Upper lobe of left lung (tissue), 6 donors: ENCODE data around the gene DLGAP1. TPM values are rescaled to one million over a fixed set of nuclear protein-coding genes. Genes with fewer than 3 reads are reported as not detected.

Source experiments
- ATAC-seq, 2 donors: fragments of 200-7000 bp; cut with Tn5 transposase; one replicate each; pipeline ENCODE4 v1.9.1; 2022; ENCODE audit warnings: mild to moderate bottlenecking in 2 of 2, moderate library complexity in 2 of 2; ENCODE audit not compliant: low FRiP score in 2 of 2
- DNase-seq, 2 donors: peaks; one replicate each; pipeline ENCODE4 v3.0.0-alpha.2; 2019 to 2020
- H3K27ac ChIP-seq, 4 donors: fragments of 200-600 bp; sonication (generic); one replicate each; pipeline ENCODE4 v1.5.1; 2016 to 2019
- H3K27me3 ChIP-seq, 4 donors: fragments of 200-600 bp; sonication (generic); one replicate each; pipeline ENCODE4 v1.5.1; 2017 to 2019
- H3K36me3 ChIP-seq, 4 donors: fragments of 200-600 bp; sonication (generic); one replicate each; pipeline ENCODE4 v1.5.1; 2016 to 2019
- H3K4me1 ChIP-seq, 4 donors: fragments of 200-600 bp; sonication (generic); one replicate each; pipeline ENCODE4 v1.5.1; 2018 to 2019
- H3K4me3 ChIP-seq, 4 donors: fragments of 200-600 bp; sonication (generic); one replicate each; pipeline ENCODE4 v1.5.1; 2017 to 2019; ENCODE audit warnings: mild to moderate bottlenecking in 2 of 4, moderate library complexity in 1 of 4
- H3K9me3 ChIP-seq, 4 donors: fragments of 200-600 bp; sonication (generic); one replicate each; pipeline ENCODE4 v1.5.1; 2018 to 2019
- EP300 ChIP-seq, 4 donors: sonication (generic); formaldehyde crosslinking; IDR thresholded peaks; one replicate each; pipeline ENCODE4 v1.5.1; 2017; ENCODE audit warnings: antibody characterized with exemption in 4 of 4, control low read depth in 2 of 4
- POLR2A ChIP-seq, 4 donors: fragments of 450-650 bp; IDR thresholded peaks; one replicate each; pipeline ENCODE4 v1.5.1; 2016 to 2017; ENCODE audit warnings: antibody characterized with exemption in 4 of 4, mild to moderate bottlenecking in 2 of 4
- POLR2AphosphoS5 ChIP-seq, 2 donors: sonication (generic); formaldehyde crosslinking; IDR thresholded peaks; one replicate each; pipeline ENCODE4 v1.5.1; 2017; ENCODE audit warnings: antibody characterized with exemption in 2 of 2
- WGBS, 2 donors: methylation state at CpG; one replicate each; pipeline ENCODE4 v1.1.5; 2017 to 2018; 5-methylcytosine and 5-hydroxymethylcytosine counted together
- total RNA-seq, 6 donors: library from RNA; depleted of rRNA in 4 of 6; stranded (reverse); fragments of >200 nt in 4 of 6; gene quantifications; one replicate each; pipeline versions ENCODE4 v1.1.0 to v1.2.1, GENCODE V29; 2016 to 2021
- TF ChIP-seq, protein P1 (sequence below), 6 experiments: fragments of 450-650 bp in 4 of 6; fragments of 200-600 bp in 2 of 6; sonication (generic) in 2 of 6; IDR thresholded peaks; one replicate each; pipeline ENCODE4 v1.5.1; 2016 to 2019; ENCODE audit warnings: antibody characterized with exemption in 6 of 6
- donor health status: DM: no; HTN: no; CAD: no; lungs with moderate emphysema.
- donor health status: DM: no; HTN: yes; CAD: no; lungs with severe emphysema.

Gene DLGAP1
- total RNA-seq, 6 donors from 2014 or later: 2.1 to 4.6 (median 3.6) TPM

DNA sequence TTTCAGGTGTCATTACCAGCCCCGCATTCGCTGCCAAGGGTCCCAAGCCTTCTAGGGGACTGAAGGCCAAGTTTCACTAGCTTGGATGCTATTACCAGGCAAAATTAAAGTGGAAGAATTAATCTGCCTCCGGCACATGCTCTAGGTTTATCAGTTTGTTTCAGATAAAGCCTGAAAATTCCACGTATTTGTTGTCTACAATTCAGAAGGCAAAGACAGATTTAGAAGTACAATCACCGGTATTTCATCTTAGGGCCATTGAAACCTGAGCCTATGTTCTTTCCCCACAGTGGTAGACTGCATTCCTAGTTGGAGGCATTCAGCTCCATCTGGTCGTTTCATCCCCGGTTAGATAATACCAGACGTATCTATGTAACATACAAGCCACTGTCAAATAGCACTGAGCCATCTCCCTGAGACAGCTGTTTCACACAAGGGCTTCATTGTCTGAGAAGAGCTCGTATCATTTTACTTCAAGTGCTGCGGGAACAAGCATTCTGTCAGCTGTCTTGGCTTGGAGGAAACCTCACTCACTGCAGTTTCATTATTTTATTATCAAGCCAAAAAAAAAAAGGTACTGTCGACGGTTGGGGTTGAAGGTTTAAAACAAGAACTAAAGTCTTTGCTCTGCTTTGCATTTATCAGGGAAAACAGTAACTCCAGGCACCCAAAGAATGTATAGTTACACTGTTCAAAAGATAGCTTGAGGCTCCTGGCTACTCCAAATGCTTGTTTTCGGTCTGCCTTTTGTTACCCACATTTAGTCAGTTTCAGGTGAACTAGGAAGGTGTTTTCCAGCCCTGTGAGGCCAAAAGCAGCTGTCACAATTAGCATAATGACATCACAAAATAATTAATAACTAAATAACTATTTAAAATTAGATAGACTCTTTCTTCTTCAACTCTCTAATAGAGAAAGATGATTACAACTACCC is 928.4 kb downstream of the DLGAP1 start:
- H3K9me3 ChIP-seq: peaks cover 0 to 8% (median 2%) of the 10 kb centered on the region in 4 donors
- H3K4me3 ChIP-seq: no peak overlapping the region
- no peaks in the 10 kb centered on the region for H3K36me3 ChIP-seq
- H3K27me3 ChIP-seq: no peaks in the 10 kb centered on the region
- H3K4me1 ChIP-seq: peaks cover 0 to 4% (median 0%) of the 10 kb centered on the region in 4 donors
- no peak for ATAC-seq
- 72 to 74% methylated on average over 13 of the region's 13 CpGs for WGBS, 2 donors
- no peak for DNase-seq
- TF ChIP-seq EP300 (IDR thresholded peaks at IDR 0.05): no peak
- no peak overlapping the region for H3K27ac ChIP-seq

DNA sequence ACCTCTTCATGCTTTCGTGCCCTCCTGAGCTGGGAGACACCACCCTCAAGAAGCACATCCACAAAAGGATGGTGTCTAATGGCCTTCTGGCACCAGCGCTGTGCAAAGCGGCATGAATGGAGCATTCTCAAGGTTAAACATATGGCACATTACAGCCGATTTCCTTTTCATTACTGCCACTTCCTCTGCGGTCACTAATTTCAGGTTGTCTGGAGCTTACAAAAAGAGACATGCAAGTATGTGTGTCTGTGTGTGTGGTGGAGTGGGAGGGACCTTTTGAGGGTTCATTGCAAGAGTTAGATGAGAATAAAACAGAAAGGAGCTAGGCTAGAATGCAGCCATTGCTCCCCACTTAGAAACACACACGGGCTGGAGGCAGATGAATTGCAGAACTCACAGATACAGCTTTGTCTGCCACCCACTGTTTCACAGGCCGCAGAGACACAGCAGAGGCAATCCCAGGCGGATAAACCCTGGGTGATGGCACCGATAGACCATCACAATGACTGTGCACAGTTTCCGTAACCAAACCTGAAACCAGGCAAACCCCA is 929.2 kb downstream of the DLGAP1 start:
- Histone ChIP-seq H3K27ac (no peak overlapping the region), H3K36me3 (no peaks in the 10 kb centered on the region), H3K27me3 (no peaks in the 10 kb centered on the region), H3K4me1 (peaks cover 0 to 4% (median 0%) of the 10 kb centered on the region in 4 donors), H3K4me3 (no peak overlapping the region), H3K9me3 (peaks cover 0 to 8% (median 2%) of the 10 kb centered on the region in 4 donors)
- 60 to 75% methylated on average over 10 of the region's 10 CpGs for WGBS, 2 donors
- no peak for TF ChIP-seq POLR2A (IDR thresholded peaks at IDR 0.05)
- no peak for DNase-seq
- peak; percentile 14 to 27 for ATAC-seq

DNA sequence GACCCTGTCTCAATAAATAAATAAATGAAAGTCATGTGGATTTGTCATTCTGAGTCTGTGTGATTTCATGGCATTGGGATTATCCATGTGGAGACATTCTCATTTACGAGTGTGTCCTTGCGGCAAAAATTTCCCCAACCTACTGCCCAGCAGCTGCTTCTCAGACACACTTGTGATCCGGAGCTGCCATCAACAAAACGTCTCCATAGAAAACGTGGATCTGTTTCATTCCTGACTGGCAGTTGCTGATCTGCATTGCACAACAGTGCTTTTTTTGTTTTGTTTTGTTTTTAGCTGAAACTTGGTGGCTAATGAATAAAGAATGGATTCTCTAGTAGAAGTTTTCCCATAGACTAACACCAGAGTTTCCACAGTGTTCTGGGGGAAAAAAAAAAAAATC is 930.4 kb downstream of the DLGAP1 start:
- no peaks in the 10 kb centered on the region for H3K36me3 ChIP-seq
- peaks cover 0 to 4% (median 0%) of the 10 kb centered on the region in 4 donors for H3K4me1 ChIP-seq
- TF ChIP-seq EP300 (IDR thresholded peaks at IDR 0.05) (no peak), POLR2AphosphoS5 (IDR thresholded peaks at IDR 0.05) (peak in 1 of 2 donors; percentile 10), POLR2A (IDR thresholded peaks at IDR 0.05) (no peak)
- TF ChIP-seq, protein P1, sequence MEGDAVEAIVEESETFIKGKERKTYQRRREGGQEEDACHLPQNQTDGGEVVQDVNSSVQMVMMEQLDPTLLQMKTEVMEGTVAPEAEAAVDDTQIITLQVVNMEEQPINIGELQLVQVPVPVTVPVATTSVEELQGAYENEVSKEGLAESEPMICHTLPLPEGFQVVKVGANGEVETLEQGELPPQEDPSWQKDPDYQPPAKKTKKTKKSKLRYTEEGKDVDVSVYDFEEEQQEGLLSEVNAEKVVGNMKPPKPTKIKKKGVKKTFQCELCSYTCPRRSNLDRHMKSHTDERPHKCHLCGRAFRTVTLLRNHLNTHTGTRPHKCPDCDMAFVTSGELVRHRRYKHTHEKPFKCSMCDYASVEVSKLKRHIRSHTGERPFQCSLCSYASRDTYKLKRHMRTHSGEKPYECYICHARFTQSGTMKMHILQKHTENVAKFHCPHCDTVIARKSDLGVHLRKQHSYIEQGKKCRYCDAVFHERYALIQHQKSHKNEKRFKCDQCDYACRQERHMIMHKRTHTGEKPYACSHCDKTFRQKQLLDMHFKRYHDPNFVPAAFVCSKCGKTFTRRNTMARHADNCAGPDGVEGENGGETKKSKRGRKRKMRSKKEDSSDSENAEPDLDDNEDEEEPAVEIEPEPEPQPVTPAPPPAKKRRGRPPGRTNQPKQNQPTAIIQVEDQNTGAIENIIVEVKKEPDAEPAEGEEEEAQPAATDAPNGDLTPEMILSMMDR (IDR thresholded peaks at IDR 0.05): no peak
- H3K4me3 ChIP-seq: no peak overlapping the region
- H3K27ac ChIP-seq: no peak overlapping the region
- ATAC-seq (no peak), DNase-seq (no peak)
- H3K9me3 ChIP-seq: peaks cover 0 to 8% (median 2%) of the 10 kb centered on the region in 4 donors
- no peaks in the 10 kb centered on the region for H3K27me3 ChIP-seq
- WGBS, 2 donors: 69 to 90% methylated on average over 5 of the region's 5 CpGs

DNA sequence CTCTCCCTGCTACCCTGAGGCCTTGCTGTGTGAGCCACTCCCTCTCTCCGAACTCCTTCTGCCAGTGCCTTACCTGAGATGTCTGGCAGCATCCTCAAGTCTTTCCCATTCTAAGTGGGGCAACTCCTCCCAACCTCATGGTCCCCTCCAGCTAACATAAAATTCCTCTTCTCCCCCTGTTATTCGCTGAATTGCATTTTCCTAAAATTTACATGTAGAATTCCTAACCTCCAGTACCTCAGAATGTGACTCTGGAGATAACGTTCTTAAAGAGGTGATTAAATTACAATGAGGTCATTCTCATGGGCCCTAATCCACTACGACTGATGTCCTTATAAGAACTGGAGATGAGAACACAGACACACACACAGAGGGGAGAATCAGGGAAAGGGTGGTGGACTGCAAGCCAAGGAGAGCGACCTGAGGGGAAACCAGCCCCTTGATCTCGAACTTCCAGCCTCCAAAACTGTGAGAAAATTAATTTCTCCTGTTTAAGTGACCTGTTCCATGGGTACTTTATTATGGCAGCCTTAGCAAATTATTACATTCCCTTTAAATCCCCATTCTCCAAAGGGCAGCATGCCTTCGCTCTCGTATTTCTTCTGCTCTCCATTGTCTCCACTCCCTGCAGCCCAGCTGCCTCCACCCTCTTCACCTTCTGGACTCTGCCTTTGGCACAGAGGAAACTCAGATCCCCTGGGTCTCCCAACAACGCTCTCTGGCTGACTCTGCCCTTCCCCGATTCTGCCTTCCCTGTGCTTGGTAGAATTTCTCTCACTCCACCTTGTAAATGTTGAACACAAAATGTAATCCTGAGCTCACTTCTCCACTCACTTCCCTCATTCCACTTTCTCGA is 934.6 kb downstream of the DLGAP1 start:
- no peaks in the 10 kb centered on the region for H3K27me3 ChIP-seq
- peaks cover 0 to 8% (median 2%) of the 10 kb centered on the region in 4 donors for H3K9me3 ChIP-seq
- DNase-seq (no peak), ATAC-seq (no peak)
- H3K36me3 ChIP-seq: no peaks in the 10 kb centered on the region
- no peaks in the 10 kb centered on the region for H3K4me1 ChIP-seq
- no peak overlapping the region for H3K27ac ChIP-seq
- WGBS, 2 donors: 88 to 90% methylated on average over 11 of the region's 11 CpGs
- TF ChIP-seq POLR2A (IDR thresholded peaks at IDR 0.05): no peak
- no peak for TF ChIP-seq EP300 (IDR thresholded peaks at IDR 0.05)
- no peak for TF ChIP-seq POLR2AphosphoS5 (IDR thresholded peaks at IDR 0.05)
- TF ChIP-seq, protein P1 (IDR thresholded peaks at IDR 0.05): no peak
- H3K4me3 ChIP-seq: no peak overlapping the region

DNA sequence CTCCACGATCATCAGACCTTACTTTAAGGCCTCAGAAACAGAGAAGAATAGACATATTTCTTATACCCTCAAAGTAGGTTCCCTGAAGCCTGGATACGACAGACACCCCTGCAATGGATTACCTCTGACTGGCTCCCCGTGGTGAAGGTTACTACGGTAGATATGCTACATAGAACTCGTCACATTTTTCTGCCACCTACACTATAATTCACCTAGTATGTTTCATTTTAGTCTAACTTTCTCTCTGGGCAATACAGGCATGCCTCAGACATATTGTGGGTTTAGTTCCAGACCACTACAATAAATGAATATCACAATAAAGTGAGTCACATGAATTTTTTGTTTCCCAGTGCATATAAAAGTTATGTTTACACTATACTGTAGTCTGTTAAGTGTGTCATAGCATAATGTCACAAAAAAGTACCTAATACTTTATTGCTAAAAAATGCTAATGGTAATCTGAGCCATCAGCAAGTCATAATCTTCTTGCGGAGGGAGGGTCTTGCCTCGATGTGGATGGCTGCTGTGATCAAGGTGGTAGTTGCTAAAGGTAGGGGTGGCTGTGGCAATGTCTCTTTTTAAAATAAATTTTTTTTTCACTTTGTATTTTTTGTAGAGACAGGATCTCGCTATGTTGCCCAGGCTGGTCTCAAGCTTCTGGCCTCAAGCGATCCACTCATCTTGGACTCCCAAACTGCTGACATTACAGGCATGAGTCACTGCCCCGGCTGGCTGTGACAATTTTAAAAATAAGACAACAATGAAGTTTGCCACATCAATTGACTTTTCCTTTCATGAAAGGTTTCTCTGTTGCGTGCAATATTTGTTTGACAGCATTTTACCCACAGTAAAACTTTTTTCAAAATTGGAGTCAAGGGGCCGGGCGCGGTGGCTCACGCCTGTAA is 940.5 kb downstream of the DLGAP1 start:
- TF ChIP-seq EP300 (IDR thresholded peaks at IDR 0.05) (no peak), POLR2A (IDR thresholded peaks at IDR 0.05) (no peak), POLR2AphosphoS5 (IDR thresholded peaks at IDR 0.05) (no peak)
- TF ChIP-seq, protein P1 (IDR thresholded peaks at IDR 0.05): no peak
- H3K27ac ChIP-seq: no peak overlapping the region
- 89 to 90% methylated on average over 15 of the region's 15 CpGs for WGBS, 2 donors
- H3K4me3 ChIP-seq: no peak overlapping the region
- no peaks in the 10 kb centered on the region for H3K27me3 ChIP-seq
- no peak for ATAC-seq
- H3K9me3 ChIP-seq: no peaks in the 10 kb centered on the region
- peak in 1 of 2 donors; percentile 25 for DNase-seq
- H3K4me1 ChIP-seq: peaks cover 0 to 4% (median 0%) of the 10 kb centered on the region in 4 donors
- no peaks in the 10 kb centered on the region for H3K36me3 ChIP-seq
